ENCODE results near the gene SHE.

Gene SHE

GRCh38 chr1:154478013-154478412 is 24.2 kb downstream of the SHE start:
- DNase-seq: no peak

- DNase-seq: no peak
Measured at GRCh38 chr1:154476791-154477190, 25.4 kb downstream of the SHE start.

DNA sequence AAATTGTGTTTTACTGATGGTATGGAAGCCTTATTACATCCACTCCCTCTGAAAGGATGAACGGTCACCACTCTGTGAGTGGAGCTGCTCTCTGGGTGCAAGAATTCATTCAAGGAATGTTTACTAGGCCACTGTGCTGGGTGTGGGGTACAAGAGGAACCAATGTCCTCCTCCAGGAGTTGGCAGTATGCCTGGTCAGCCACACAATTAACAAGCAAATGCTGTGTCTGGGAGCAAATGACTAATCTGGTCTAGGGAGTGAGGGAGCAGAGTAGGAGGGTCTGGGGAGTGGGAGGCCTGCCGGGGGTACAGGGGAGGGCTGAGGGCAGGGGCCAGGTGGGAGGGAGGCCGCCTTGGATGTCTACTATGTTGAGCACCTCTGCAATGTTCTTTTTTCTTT is 27.4 kb downstream of the SHE start:
- DNase-seq: no peak

GRCh38 chr1:154471304-154471703 is 30.9 kb downstream of the SHE start:
- DNase-seq: no peak

DNA sequence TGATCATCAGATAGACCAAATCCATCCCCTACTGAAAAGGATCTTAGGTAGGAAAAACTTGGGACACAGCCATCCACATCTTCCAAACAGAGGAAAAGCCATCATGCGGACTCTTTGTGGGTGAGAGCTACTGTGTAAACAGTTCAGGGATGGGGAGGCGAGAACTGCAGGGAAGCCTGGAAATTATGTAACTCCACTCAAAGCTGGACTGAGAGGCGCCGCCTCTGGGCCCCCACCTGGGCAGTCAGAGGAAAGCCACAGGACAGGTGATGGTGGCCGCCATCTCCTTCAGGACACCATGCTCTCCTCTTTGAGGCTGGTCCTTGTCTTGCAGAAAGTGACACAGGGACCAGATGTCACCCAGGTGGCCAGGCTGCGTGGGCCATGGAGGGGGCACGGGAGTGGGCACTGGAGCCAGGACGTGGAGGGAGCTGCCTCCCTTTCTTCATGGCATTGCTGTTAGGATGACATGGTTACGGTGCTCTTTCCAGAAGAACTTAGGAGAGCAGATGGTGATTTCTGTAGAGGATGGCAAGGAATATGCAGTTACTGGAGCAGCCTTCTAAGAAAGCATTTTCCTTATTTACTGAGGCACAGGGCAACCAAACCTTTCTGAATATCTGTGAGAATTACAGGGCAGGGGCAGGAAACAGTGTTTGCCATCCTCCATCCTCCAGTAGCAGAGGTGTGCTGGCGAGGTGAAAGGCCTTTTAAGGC is 32.2 kb downstream of the SHE start:
- no peak for DNase-seq

DNA sequence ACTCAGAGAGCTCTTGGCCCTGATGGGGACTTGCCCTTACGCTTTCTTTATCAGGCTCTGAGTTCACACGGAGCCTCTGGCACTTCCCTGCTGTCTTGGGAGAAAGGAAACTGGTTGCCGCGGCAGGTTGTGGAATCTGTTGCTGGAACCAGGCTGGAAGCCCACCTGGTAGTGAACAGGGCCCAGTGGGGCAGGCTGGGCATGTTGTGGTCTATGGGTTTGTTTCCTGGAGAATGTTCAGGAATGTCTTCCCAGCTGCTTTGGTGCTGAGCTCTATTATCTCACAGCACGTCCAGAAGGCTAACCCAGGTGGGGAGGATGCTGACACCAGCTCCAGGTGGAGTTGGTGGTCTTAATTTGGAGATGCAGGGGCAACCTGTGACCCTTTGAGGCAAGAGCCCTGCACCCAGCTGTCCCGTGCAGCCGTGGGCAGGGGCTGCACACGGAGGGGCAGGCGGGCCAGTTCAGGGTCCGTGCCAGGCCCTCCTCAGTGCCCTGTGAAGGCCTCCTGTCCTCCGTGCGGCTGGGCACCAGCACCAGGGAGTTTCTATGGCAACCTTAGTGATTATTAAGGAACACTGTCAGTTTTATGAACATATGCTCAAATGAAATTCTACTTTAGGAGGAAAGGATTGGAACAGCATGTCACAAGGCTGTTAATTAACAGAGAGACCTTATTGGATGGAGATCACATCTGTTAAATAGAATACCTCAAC is 33.5 kb downstream of the SHE start:
- DNase-seq: peak; percentile 13 to 68

DNA sequence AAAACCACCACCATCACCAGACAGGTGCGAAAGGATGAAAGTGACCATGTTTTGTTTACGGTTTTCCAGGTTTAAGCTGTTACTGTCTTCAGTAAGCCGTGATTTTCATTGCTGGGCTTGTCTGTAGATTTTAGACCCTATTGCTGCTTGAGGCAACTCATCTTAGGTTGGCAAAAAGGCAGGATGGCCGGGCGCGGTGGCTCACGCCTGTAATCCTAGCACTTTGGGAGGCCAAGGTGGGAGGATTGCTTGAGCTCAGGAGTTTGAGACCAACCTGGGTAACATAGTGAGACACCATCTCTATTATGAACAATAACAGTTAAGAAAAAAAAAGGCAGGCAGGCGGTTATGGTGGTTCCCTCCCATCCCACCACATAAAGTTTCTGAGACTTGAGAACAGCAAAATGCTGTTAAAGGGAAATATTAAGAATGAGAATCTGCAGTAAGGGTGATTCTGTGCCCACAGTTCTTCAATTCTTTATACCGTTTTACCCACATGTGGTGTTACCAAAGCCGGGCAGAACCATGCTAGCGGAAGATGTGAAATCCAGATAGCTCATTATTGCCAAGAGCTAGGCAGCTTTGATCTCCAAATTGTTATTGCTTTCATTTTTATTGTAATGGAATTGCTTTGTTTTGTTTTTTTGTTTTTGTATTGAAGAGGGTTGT is 34.6 kb downstream of the SHE start:
- no peak for DNase-seq

DNA sequence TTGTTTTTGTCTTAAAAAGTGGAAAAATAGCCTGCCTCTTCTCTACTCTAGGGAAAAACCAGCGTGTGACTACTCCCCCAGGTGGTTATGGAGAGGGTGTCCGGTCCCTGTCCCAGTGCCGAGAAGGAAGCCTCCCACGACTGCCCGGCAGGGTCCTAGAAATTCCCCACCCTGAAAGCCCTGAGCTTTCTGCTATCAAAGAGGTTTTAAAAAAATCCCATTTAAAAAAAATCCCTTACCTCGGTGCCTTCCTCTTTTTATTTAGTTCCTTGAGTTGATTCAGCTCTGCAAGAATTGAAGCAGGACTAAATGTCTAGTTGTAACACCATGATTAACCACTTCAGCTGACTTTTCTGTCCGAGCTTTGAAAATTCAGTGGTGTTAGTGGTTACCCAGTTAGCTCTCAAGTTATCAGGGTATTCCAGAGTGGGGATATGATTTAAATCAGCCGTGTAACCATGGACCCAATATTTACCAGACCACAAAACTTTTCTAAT is 35.2 kb downstream of the SHE start:
- no peak for DNase-seq

DNA sequence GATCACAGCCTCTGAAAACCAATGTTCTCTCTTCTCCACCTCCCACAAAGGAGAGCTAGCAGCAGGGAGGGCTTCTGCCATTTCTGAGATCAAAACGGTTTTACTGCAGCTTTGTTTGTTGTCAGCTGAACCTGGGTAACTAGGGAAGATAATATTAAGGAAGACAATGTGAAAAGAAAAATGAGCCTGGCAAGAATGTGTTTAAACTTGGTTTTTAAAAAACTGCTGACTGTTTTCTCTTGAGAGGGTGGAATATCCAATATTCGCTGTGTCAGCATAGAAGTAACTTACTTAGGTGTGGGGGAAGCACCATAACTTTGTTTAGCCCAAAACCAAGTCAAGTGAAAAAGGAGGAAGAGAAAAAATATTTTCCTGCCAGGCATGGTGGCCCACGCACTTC is 36.0 kb downstream of the SHE start:
- DNase-seq: no peak

- DNase-seq: no peak
Measured at GRCh38 chr1:154465621-154466195, 36.5 kb downstream of the SHE start.

DNA sequence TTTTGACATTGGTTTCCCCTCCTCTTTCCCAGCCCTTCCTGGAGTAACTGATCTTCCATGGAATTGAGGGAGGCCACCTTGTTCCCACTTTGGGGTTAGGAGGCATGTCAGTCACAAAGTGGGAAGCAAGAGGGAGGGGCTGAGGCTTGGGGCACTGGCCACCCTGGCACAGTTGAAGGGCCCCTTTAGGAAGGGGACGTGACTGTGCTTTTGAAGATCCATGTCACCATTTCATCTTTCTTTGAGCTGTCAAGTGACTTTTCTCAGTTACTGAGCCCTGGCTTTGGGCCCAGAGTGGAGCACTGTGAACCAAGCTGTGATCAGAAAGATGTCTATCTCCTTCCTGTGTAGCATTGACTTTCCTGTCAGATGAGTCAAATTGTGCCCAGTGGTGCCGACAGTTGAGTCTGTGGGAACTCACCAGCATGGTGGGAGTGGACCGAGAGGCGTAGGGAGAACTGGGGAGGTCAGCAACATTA is 38.7 kb downstream of the SHE start:
- DNase-seq: no peak

- no peak for DNase-seq
Measured at GRCh38 chr1:154460695-154461260, 41.4 kb downstream of the SHE start.

DNA sequence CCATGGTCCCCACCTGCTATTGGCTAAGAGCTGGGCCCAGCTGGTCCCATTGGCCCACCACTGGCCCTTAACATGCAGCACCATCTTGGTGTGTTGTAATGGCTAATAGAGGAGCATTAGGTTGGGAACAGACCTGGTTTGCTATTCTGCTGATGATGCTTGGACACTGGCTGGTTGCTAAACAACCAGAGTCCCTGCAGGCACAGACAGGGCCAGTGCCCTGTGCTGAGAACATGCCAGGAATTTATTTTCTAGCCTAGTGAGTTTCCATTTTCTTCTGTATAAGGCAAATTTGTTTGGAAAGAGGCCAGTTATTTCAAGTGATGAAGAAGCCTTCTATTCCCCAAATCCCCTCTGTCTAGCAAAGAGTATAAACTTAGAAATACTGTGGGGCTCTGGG is 43.1 kb downstream of the SHE start:
- DNase-seq: no peak

- no peak for DNase-seq
Measured at GRCh38 chr1:154456631-154457030, 45.6 kb downstream of the SHE start.

DNA sequence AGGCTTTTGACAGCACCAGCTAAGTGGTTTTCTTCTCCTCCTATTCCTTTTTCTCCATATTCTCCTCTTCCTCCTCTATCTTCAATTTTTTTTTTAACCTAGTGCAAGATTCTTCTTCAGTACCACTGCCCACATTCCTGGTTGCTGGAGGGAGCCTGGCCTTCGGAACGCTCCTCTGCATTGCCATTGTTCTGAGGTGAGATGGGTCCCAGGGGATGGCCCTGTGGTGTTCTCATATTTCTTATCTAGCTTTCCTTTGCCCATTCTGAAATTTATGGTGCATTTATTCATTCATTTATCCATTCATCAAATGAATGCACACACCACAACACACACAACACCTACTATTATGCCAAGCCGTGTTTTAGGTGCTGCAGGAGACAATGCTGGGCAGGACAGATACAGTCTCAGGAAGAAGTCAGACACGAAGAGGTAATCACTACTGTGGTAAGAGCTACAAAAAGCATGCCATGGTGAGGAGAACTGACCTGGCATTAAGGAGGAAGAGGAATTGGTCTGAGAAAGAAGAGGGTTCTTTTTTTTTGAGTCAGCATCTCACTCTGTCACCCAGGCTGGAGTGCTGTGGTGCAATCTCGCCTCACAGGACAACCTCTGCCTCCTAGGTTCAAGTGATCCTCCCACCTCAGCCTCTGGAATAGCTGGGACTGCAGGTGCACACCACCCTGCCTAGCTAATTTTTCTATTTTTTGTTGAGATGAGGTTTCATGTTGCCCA is 47.7 kb downstream of the SHE start:
- no peak for DNase-seq

DNA sequence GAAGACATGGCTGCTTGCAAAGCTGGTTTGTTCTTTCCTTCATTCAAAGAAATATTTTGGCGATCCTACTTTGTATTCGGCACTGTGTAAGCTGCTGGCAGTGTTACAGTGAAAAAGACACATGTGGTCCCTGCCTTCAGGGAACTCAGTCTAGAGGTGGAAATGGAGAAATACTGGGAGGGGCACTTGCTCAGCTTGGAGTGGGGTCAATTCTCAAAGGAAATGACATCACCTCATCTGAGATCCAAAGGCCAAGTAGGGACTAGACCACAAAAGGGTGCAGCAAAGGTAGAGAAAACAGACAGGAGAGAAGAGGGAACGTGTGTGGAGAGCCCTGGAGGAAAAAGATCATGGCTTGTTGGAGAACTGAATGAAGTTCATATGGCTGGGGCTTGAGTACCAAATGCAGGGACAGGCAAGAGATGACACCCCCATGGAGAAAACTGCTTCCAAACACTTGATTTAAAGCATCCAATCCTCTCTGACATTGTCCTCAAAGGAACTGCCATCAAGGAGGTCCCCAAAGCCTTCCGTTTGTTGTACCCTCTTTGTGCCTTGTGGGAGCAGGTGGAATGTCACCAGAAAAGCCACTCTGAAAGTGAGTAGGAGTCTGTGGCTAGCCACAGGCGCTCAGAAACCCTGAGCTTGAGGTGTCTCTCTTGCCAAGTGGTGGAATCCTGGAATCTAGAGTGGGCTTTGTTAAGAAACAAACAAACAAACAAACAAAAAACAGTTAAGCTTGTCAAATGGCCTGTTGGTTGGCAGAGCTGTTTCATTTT is 48.4 kb downstream of the SHE start:
- no peak for DNase-seq

- DNase-seq: no peak
Measured at GRCh38 chr1:154453161-154453560, 49.1 kb downstream of the SHE start.

DNA sequence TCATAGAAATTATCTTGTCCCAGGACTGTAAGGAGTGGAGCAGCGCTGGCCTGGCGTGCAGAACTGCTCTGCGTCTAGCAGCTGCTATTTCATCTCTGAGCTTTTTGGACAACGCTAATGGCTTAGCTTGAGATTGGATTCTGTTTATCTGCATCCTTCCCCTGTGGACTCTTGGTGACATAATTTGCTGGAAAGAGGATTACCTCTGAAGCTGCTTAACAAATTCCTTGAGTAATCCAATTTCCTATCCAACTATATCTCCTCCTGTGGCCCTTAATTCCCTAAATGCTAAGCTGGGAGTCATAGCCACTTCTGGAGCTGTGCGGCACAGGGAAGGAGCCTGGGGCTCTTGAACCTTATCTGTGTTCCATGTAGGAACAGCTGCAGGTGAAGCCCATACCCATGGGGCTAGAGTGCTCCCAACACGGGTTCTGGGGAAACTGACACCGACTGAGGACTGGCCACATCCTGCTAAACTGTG is 53.8 kb downstream of the SHE start:
- peak; percentile 90 to 94 for DNase-seq

DNA sequence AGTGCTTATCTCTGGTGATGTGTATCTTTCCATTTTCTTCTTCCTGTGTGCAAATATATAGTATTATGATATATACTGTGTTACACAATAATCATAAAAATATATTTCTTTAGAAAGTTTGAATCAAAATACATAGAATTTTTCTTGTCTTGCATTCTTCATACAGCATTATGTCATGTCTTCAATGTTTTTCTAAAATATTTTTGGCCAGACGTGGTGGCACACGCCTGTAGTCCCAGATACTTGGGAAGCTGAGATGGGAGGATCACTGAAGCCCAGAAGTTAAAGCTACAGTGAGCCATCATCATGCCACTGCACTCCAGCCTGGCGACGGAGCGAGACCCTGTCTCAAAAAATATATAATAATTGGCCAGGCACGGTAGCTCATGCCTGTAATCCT is 55.4 kb downstream of the SHE start:
- no peak for DNase-seq

DNA sequence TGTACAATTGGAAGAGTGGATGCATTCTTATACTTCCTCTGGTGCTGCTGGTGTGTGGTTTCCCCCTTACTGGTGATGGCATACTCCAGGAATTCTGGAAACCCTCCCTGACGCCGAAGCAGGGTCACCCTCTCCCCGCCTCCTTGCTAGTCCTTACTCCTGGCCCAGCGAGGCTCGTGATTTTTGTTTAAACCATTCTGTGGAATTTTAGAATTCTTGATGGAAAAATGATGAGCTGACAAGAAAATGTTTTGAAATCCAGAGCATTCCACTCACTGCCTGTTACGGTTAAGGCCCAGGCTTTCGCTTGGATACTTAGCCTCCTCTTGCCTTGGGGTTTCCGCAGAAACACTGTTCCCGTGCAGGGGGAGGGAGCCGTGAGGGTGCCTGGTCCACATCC is 55.9 kb downstream of the SHE start:
- no peak for DNase-seq

- no peak for DNase-seq
Measured at GRCh38 chr1:154445040-154445472, 57.2 kb downstream of the SHE start.

Data from NCI-H524 (cell line).